ENCODE measurements around the gene P3H3. TPM values are rescaled to one million over a fixed set of nuclear protein-coding genes. Genes with fewer than 3 reads are reported as not detected.

The P3H3 gene
- polyA plus RNA-seq, 1 donor (not counting 4 experiments of a cell fraction or from before 2014, with no cell fraction given): 3.9 TPM

DNA sequence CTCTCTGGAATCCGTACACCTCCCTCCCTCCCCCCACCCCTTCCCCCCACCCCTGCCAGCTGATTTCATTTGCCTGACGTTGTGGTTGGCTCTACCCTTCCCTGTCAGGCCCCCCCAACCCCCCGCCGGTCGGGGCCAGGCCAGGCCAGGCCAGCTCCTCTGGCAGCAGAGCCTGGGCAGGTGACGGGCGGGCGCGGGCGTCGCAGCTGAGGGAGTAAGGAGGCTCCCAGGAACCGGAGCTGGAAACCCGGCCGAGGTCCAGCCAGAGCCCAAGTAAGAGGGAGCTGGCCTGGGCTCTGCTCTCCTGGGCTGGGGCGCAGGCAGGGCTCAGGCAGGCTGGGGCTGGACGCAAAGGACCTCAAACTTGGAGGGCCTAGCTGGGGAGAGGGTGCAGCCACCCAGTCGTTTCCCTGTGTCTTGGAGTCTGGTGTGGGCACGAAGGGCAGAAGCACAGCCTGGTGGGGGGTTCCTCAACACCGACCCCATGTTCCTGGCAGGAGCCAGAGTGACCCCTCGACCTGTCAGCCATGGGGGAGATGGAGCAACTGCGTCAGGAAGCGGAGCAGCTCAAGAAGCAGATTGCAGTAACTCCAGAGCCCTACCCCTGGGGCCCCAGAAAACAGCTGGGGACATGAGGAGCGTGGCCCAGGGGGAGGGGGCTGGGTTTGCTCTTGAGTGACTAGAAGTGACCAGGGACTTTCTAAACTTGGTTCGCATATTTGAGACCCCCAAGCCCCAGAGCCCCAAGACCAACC lies 12.7 kb downstream of the P3H3 start, which contains the start of gene GNB3:
Gene GNB3, plus strand, starts transcription at position 165 of the 755 bp plus-strand sequence. Its CDS starts 363 bp downstream, at position 528.
- no peak within 1 kb of the TSS for H3K4me2 ChIP-seq (ENCODE audit: control insufficient read depth, extremely low read depth, insufficient read depth, low read depth, low read length)
- H3K9ac ChIP-seq (ENCODE audit: control insufficient read depth, extremely low read depth, insufficient read depth, low read length): no peak within 1 kb of the TSS
- dilution Hi-C loops (cut with MboI; ENCODE audit: extremely low pct_ligation_motif_present, low sequenced_read_pairs): no loop called here
- H4K20me1 ChIP-seq (ENCODE audit: control insufficient read depth, extremely low read depth, insufficient read depth, low read length): peaks cover 2% of the 10 kb centered on the region
- H3K36me3 ChIP-seq (ENCODE audit: control insufficient read depth in 2 of 2, extremely low read depth in 1 of 2, insufficient read depth in 2 of 2, low read length in 2 of 2): peaks cover 0 to 4% of the 10 kb centered on the region in 2 experiments
- H3K27me3 ChIP-seq (ENCODE audit: control insufficient read depth, extremely low read depth, insufficient read depth, low read length): no peaks in the 10 kb centered on the region
- H3K9me3 ChIP-seq (ENCODE audit: control insufficient read depth, low read depth, low read length): no peaks in the 10 kb centered on the region
- H3K9me1 ChIP-seq (ENCODE audit: control insufficient read depth, extremely low read depth, insufficient read depth, low read length): no peaks in the 10 kb centered on the region
- DNase-seq (ENCODE audit: low read depth, low spot score) (no peak), FAIRE-seq (no peak)
- H2AFZ ChIP-seq (ENCODE audit: control insufficient read depth, low read length): no peak within 1 kb of the TSS
- H3K4me1 ChIP-seq (ENCODE audit: control insufficient read depth, extremely low read depth, insufficient read depth, low read length): no peaks in the 10 kb centered on the region
- no peak within 1 kb of the TSS for H3K27ac ChIP-seq (ENCODE audit: control insufficient read depth, insufficient read depth, low read length)
- no peaks in the 10 kb centered on the region for H3K79me2 ChIP-seq (ENCODE audit: control insufficient read depth, insufficient read depth, low read length)
- no peak within 1 kb of the TSS for H3K4me3 ChIP-seq (ENCODE audit: control insufficient read depth in 2 of 3, extremely low read depth in 1 of 3, insufficient read depth in 2 of 3, low read depth in 1 of 3, low read length in 3 of 3)
- no peak for TF ChIP-seq EZH2 (IDR thresholded peaks at IDR 0.05; ENCODE audit: low read length)
- TF ChIP-seq, protein P1, sequence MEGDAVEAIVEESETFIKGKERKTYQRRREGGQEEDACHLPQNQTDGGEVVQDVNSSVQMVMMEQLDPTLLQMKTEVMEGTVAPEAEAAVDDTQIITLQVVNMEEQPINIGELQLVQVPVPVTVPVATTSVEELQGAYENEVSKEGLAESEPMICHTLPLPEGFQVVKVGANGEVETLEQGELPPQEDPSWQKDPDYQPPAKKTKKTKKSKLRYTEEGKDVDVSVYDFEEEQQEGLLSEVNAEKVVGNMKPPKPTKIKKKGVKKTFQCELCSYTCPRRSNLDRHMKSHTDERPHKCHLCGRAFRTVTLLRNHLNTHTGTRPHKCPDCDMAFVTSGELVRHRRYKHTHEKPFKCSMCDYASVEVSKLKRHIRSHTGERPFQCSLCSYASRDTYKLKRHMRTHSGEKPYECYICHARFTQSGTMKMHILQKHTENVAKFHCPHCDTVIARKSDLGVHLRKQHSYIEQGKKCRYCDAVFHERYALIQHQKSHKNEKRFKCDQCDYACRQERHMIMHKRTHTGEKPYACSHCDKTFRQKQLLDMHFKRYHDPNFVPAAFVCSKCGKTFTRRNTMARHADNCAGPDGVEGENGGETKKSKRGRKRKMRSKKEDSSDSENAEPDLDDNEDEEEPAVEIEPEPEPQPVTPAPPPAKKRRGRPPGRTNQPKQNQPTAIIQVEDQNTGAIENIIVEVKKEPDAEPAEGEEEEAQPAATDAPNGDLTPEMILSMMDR (optimal IDR thresholded peaks at IDR 0.05 in 1 of 3, IDR thresholded peaks at IDR 0.05 in 1 of 3, conservative IDR thresholded peaks at IDR 0.05 in 1 of 3; ENCODE audit: extremely low read depth in 1 of 3, insufficient read depth in 2 of 3, low read length in 3 of 3): no peak

DNA sequence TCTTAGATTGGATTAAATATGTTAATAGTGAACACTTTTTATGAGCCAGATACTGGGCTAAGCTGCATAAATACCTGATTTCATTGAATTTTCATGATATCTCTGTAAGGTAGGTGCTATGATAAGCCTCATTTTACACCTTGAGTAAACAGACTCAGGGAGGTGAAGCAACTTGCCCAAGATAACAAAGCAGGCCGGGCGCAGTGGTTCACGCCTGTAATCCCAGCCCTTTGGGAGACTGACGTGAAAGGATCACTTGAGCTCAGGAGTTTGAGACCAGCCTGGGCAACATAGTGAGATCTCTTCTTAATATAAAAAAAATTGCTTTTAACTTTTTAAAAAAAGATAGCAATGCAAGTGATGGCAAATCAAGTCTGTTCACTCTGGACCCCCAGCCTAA lies 13.9 kb downstream of the P3H3 start:
- H3K9me1 ChIP-seq (ENCODE audit: control insufficient read depth, extremely low read depth, insufficient read depth, low read length): no peaks in the 10 kb centered on the region
- no peaks in the 10 kb centered on the region for H3K79me2 ChIP-seq (ENCODE audit: control insufficient read depth, insufficient read depth, low read length)
- no peak for TF ChIP-seq EZH2 (IDR thresholded peaks at IDR 0.05; ENCODE audit: low read length)
- TF ChIP-seq, protein P1 (optimal IDR thresholded peaks at IDR 0.05 in 1 of 3, IDR thresholded peaks at IDR 0.05 in 1 of 3, conservative IDR thresholded peaks at IDR 0.05 in 1 of 3; ENCODE audit: extremely low read depth in 1 of 3, insufficient read depth in 2 of 3, low read length in 3 of 3): no peak
- no peaks in the 10 kb centered on the region for H3K9me3 ChIP-seq (ENCODE audit: control insufficient read depth, low read depth, low read length)
- no peak overlapping the region for H3K4me2 ChIP-seq (ENCODE audit: control insufficient read depth, extremely low read depth, insufficient read depth, low read depth, low read length)
- no peak for FAIRE-seq
- dilution Hi-C loops (cut with MboI; ENCODE audit: extremely low pct_ligation_motif_present, low sequenced_read_pairs): no loop called here
- H3K4me3 ChIP-seq (ENCODE audit: control insufficient read depth in 2 of 3, extremely low read depth in 1 of 3, insufficient read depth in 2 of 3, low read depth in 1 of 3, low read length in 3 of 3): no peak overlapping the region
- peaks cover 2% of the 10 kb centered on the region for H4K20me1 ChIP-seq (ENCODE audit: control insufficient read depth, extremely low read depth, insufficient read depth, low read length)
- H3K36me3 ChIP-seq (ENCODE audit: control insufficient read depth in 2 of 2, extremely low read depth in 1 of 2, insufficient read depth in 2 of 2, low read length in 2 of 2): peaks cover 6 to 7% of the 10 kb centered on the region in 2 experiments
- H3K27me3 ChIP-seq (ENCODE audit: control insufficient read depth, extremely low read depth, insufficient read depth, low read length): no peaks in the 10 kb centered on the region
- H3K4me1 ChIP-seq (ENCODE audit: control insufficient read depth, extremely low read depth, insufficient read depth, low read length): no peaks in the 10 kb centered on the region
- H3K9ac ChIP-seq (ENCODE audit: control insufficient read depth, extremely low read depth, insufficient read depth, low read length): no peak overlapping the region
- DNase-seq (ENCODE audit: low read depth, low spot score): no peak
- H3K27ac ChIP-seq (ENCODE audit: control insufficient read depth, insufficient read depth, low read length): no peak overlapping the region
- no peak overlapping the region for H2AFZ ChIP-seq (ENCODE audit: control insufficient read depth, low read length)

All from keratinocyte (primary cell).